CD4-positive, alpha-beta T cell treated with Interleukin-1 beta for 1 hour (primary cell): ENCODE measurements around the gene TANK.
A peak's percentile ranks its signal among the peaks of the same experiment; 100 is the strongest.

Experiments
- DNase-seq, 2 donors: peaks; one replicate each; pipeline ENCODE4 v3.0.0-alpha.2; 2020 to 2022

Gene TANK

DNA sequence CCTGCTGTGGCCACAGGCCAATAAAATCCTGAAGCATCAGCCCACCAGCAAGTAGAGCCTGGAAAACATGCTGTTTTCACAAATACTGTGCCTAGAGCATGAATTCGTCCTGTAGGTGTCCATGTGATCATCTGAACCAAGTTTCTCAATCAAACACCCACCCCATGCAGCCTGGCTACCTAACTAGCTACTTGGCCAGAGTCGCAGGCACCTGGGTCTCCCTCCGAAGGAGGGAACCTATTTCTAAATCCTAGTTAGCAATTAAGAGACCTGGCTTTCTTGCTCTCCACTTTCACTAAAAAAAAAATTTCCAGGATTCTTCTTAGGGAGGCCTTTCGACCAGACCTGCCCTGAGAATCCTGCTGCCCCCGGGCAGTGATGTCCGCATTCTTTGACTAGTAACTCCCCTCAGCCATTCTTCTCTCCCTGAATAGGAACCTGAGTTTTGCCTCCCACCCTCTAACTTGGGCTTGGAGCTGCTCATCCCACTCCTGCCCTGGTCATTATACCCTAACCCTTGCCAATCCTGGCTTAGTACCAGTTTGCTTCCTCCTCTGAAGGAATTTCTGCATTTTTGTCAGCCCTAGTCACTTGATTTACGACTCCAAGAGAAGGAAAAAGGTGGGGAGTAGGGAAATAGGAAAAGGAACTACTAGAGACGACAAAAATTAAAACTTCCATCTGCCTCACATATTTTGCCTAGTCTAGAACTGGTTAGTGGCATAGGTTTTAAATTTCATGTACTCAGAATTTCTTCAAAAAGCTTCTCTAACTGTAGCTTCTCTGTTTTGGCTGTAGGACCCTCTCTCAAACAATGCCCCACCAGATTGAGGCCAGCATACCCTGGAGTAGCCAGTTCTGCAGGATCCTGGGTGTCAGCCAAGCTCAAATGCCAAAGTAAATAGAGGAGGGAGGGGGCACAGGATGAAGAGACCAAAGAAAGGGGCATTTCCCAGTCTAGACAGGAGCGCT, 25.4 kb upstream of the TANK start:
- no peak for DNase-seq

GRCh38 chr2:161135951-161136593, 24.2 kb upstream of the TANK start:
- no peak for DNase-seq

- peak; percentile 66 to 87 for DNase-seq
Observed at GRCh38 chr2:161136696-161137324, 23.4 kb upstream of the TANK start.

- DNase-seq, result peak; percentile 28 to 56
Observed at GRCh38 chr2:161138429-161138828, 21.8 kb upstream of the TANK start.

DNA sequence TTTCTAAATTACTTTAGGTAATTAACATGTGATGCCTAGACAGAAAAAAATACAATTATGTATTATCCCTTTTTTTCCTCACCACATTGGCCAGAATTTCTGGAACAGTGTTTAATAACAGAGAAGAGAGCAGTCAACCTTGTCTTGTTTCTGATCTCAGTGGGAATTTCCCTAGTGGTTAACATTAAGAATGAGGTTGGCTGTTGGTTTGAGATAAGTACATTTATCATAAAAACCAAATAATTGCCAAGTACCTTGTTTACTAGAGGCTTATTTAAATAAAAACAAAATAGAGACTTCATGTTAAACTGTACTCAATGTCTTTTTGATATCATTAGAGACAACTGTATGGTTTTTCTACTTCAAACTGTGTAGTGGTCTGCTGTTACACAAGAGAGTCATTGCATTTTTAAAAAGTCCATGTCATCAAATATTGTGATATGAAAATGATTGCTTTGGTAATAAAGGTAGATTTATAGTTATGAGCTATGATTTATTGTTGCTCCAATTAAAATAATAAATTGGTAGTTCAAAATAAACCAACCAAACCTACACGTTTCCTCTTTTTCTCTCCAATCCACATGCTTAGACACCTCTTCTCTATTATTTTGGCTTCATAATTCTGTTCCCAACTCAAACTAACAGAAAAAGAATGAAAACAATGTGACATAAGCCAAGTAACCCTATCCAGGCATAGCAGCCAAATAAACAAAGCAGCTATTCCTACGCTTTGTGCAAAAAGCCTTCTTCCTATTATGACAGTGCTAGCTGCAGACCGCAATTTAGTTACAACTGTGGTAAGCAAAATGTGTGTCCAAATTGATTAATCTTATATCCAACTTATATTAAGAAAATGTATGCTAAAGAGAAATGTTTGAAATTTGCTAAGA, 20.9 kb upstream of the TANK start:
- peak in 1 of 2 donors; percentile 70 for DNase-seq

GRCh38 chr2:161141033-161141432, 19.2 kb upstream of the TANK start:
- peak in 1 of 2 donors; percentile 43 for DNase-seq

- DNase-seq, result no peak
Observed at GRCh38 chr2:161146209-161146775, 13.9 kb upstream of the TANK start.

DNA sequence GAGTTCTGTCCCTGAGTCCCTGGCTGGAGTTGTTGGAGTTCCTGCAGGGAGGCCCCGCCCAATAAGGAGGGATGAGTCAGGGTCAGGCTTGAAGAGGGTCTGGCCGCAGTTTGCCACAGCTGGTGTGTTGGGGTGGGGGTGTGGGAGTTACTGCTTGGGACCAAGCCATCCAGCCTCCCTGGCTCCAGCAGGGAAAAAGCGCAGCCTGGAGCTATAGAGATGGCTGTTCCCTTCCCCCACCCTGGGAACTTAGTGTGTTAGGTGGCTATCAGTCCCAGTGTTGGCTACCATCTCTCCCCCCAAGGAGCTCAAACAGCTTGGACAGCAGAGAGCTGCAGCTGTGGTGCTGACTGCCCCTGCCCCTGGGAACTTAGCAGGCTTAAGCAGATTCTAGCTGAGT, 13.2 kb upstream of the TANK start:
- DNase-seq, result no peak

- DNase-seq, result no peak
Observed at GRCh38 chr2:161147856-161148255, 12.4 kb upstream of the TANK start.

DNA sequence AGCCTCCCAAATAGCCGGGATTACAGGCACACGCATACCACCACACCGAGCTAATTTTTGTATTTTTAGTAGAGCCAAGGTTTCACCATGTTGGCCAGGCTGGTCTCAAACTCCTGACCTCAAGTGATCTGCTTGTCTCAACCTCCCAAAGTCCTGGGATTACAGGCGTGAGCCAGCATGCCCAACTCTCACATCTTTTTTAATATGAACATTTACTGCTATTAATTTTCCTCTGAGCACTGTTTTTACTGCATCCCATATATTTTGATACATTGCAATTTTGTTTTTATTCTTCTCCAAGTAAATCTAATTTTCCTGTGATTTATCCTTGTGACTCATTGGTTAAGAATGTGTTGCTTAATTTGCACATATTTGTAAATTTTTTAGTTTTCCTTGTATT, 9.5 kb upstream of the TANK start:
- DNase-seq, result no peak

GRCh38 chr2:161152302-161152701, 7.9 kb upstream of the TANK start:
- no peak for DNase-seq

DNA sequence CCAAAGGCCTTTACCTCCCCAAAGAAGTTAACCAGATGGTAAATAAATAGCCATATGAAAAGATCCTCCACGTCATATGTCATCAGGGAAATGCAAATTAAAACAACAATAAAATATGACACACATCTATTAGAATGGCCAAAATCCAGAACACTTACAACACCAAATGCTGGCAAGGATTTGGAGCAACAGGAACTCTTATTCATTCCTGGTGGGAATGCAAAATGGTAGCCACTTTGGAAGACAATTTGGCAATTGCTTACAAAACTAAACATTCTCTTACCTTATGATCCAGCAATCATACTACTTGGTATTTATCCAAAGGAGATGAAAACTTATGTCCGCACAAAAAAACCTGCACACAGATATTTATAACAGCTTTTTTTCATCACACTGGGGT, 1.3 kb upstream of the TANK start:
- no peak for DNase-seq

DNA sequence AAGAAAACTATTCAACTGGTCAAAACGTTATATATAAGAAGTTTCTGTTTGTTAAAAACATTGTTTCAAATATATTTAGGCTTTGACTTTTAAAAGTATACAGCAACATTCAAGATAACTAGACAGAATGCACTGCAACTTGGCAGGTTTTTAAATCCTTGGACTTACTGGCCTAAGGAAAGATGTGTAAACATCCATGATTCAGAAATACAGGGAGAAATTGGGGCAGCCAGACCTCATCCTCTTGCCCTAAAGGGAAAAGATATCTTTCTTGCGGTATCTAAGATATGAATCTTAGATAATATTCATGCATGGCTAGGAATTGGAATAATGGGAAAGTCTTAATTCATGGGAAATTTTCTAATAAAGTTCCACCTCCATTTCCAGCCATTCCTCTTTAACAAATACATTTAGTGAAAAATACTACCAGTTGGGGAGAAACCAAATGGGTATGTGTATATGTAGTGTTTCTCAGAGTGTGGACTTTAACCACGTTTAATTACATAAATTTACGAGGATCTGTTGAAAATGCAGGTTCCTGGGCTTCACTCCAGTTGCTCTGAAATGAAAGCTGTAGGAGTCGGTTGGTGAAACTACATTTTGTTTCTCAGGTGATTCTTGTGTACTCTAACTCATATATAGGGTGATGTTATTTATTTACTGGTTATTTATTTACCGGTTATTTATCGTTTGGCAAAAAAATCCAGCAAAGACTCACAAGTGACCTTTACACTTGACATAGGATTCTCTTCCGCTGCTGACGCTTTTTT, 587 bp upstream of the TANK start:
- DNase-seq, result no peak

- no peak for DNase-seq
Observed at GRCh38 chr2:161161074-161161706, 962 bp downstream of the TANK start.

DNA sequence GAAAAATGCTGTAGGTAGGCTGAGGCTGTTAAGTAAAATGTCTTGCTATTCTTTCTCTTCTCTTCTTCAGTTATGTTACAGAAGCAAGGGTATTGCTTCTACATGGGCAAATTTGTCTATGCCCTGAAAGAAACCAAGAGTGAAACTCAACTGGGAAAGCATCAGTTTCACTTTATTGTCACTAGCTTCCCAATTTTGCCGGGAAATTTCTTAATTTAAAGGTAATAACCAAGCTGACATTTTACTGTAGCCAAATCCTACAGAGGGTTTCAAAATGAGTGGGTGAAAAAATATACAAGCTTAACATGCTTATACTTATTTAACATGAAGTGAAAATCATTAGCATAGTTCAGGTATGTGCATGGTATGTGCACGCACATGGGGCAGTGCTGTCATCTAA, 3.2 kb downstream of the TANK start:
- no peak for DNase-seq

DNA sequence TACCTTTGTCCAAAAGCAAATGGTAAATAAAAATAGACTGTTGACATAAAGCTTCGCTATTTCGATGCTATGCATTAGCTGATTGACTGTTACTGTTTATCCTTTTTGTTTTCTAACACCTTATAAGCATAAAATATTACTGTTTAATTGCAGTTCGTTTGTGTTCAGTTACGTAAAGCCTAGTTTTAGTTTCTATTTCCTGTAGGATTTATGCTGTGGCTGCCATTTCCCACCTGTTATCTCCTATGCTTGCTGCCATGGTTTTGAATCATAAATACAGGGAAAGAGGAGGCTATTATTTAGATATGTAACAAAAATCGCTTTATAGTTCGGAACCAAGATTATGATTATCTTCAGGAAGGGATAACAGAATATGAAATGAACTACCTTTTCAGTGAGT, 3.9 kb downstream of the TANK start:
- no peak for DNase-seq

GRCh38 chr2:161165266-161165665, 5.0 kb downstream of the TANK start:
- no peak for DNase-seq

GRCh38 chr2:161165811-161166210, 5.6 kb downstream of the TANK start:
- DNase-seq, result no peak

- DNase-seq, result peak; percentile 58 to 70
Observed at GRCh38 chr2:161166538-161167409, 6.5 kb downstream of the TANK start.

DNA sequence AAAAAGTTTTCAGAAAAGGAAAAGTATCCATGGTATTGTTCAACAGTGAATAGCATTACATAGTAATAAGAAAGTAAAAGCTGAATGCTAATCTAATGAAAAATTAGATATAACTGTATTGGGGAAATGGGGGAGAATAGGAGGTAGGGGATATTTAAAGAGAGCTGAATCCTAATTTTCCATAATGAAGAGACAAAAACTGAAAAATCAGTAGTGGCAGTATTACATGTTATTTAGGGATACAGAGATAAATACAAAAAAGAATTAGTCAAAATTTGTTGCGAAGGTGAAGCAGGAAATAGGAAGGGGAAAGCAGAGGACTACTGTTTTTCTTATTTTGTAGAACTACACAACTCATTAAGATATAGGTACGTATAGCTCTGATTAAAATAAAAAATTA, 9.1 kb downstream of the TANK start:
- no peak for DNase-seq
